Measurements from ENCODE around the gene BHMT2.

Gene BHMT2, protein sequence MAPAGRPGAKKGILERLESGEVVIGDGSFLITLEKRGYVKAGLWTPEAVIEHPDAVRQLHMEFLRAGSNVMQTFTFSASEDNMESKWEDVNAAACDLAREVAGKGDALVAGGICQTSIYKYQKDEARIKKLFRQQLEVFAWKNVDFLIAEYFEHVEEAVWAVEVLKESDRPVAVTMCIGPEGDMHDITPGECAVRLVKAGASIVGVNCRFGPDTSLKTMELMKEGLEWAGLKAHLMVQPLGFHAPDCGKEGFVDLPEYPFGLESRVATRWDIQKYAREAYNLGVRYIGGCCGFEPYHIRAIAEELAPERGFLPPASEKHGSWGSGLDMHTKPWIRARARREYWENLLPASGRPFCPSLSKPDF

DNA sequence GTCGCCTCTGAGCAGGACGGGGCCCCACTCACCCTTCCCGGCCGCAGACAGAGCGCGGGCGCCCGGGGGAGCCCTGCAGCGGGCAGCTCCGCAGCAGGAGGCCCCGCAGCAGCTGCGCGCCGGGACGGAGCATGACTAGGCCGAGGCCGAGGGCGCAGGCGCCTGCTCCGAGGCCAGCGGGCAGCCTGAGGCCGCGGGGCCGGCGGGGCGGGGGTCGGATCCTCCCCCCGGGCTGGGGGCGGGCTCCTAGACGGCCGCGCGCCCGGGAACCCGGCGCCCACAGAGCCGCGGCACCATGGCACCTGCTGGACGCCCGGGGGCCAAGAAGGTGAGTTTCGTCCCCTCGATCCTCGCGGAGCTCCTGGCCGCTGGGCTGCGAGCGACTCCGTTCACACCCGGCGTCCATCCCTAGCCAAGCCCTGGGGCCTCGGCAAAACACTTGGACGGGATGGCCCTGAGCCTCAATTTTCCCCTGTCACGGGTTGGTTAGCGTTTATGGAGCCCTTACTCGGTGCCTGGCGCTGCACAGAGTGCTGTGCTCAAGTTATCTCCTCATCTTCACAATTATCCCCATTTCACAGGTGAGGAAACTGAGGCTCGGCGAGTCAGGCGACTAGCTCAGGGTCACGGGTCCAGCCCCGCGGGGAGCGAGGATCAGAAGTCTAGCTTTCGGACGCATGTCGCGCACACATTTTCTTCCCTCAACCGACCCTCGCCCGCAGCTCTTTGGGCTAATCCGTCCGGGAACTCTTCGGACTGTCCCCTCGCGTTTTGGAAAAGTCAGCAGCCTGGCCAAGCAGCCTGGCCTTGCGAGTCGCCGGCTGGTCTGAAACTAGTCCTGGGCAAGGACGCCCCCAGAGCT, at the start of gene BHMT2, which contains the start of gene DMGDH:
BHMT2 (plus strand) TSS at position 280 of the 862 bp plus-strand sequence; CDS start at position 296, 16 bp downstream.
DMGDH (minus strand) TSS at position 187 of the 862 bp plus-strand sequence; CDS start at position 133, 54 bp downstream.
- TF ChIP-seq, protein P1, sequence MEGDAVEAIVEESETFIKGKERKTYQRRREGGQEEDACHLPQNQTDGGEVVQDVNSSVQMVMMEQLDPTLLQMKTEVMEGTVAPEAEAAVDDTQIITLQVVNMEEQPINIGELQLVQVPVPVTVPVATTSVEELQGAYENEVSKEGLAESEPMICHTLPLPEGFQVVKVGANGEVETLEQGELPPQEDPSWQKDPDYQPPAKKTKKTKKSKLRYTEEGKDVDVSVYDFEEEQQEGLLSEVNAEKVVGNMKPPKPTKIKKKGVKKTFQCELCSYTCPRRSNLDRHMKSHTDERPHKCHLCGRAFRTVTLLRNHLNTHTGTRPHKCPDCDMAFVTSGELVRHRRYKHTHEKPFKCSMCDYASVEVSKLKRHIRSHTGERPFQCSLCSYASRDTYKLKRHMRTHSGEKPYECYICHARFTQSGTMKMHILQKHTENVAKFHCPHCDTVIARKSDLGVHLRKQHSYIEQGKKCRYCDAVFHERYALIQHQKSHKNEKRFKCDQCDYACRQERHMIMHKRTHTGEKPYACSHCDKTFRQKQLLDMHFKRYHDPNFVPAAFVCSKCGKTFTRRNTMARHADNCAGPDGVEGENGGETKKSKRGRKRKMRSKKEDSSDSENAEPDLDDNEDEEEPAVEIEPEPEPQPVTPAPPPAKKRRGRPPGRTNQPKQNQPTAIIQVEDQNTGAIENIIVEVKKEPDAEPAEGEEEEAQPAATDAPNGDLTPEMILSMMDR (conservative IDR thresholded peaks at IDR 0.05; ENCODE audit: control insufficient read depth, insufficient read depth, low read depth, low read length) = no peak
- peak within 1 kb of the TSS; percentile 45 for H3K4me3 ChIP-seq (ENCODE audit: control insufficient read depth, low read depth, low read length)

DNA sequence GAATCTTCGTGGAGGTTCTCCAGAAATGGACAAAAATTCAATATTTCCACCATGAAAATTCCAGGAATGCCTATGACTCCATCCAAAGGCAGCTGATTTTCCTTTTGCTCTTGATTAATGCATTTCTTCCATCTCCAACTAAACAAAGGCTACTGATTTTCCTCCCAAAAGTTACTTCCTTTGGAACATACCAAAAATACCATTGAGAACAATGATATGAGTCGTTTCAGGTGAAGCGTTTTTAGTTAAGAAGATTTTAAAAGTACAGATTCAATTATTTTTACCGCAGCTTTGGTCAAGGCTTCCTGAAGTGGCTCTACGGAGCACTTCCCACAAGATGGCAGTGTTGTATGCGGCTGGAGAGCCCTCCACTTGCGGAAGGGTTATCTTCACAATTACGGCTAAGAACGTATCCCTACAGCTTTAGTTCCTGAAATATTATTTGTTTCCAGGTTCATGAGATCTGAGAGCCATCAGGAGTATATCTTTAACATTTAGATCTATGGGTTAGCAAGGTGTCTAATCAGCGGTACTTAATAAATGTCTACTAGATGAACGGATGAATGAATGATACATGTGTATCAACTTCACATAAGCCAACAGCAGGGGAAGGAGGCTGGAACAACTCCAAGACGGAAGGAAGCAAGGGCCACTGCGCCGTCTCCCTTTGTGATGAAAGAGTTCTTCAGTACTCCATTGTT, 48.6 kb upstream of the BHMT2 start:
- peak; percentile 70 for DNase-seq (ENCODE audit: low read depth)
- TF ChIP-seq, protein P1 (conservative IDR thresholded peaks at IDR 0.05; ENCODE audit: control insufficient read depth, insufficient read depth, low read depth, low read length) = peak; percentile 92
- H3K4me3 ChIP-seq (ENCODE audit: control insufficient read depth, low read depth, low read length) = no peak overlapping the region

More for the DNA sequence above, at the start of gene BHMT2, which contains the start of gene DMGDH:
- DNase-seq (ENCODE audit: low read depth) = peak; percentile 54

DNA sequence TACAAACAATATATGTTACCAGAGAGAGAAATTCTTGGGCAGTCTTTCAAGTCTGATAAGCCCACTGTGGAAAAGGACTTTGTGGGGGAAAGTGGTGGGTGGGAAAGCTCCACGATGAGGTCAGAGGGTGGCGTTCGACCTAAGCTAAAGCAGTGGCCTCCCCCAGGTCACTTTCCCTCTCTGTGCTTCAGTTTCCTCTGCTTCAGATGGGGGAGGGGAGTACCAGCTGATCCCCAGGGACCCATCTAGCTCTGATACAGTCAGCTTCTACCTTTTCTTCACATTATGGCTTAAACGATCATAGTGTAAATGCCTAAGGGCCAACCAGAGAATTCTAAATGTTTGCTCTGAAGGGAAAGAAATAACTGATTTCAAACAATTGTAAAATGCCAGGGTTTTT, 47.8 kb upstream of the BHMT2 start:
- no peak for DNase-seq (ENCODE audit: low read depth)
- TF ChIP-seq, protein P1 (conservative IDR thresholded peaks at IDR 0.05; ENCODE audit: control insufficient read depth, insufficient read depth, low read depth, low read length) = no peak
- H3K4me3 ChIP-seq (ENCODE audit: control insufficient read depth, low read depth, low read length) = no peak overlapping the region

DNA sequence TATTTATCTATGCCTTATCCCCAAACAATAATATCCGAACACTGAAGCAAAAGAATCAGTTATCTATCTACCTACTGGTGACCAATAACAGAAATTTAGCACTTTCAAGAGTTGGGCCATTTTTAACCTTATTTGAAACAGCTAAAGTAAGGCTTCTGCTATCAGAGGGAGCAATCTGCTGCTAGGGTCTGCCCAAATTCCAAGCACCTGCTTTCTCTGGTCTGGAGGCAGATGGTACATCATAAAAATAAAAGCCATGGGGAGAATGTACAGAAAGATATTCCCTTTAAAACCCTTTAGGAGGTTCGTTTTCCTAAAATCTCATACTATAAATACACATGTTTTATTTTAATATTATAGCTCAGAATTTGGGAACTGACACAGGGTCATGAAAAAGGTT, 46.8 kb upstream of the BHMT2 start:
- no peak for DNase-seq (ENCODE audit: low read depth)
- TF ChIP-seq, protein P1 (conservative IDR thresholded peaks at IDR 0.05; ENCODE audit: control insufficient read depth, insufficient read depth, low read depth, low read length) = no peak
- H3K4me3 ChIP-seq (ENCODE audit: control insufficient read depth, low read depth, low read length) = no peak overlapping the region

DNA sequence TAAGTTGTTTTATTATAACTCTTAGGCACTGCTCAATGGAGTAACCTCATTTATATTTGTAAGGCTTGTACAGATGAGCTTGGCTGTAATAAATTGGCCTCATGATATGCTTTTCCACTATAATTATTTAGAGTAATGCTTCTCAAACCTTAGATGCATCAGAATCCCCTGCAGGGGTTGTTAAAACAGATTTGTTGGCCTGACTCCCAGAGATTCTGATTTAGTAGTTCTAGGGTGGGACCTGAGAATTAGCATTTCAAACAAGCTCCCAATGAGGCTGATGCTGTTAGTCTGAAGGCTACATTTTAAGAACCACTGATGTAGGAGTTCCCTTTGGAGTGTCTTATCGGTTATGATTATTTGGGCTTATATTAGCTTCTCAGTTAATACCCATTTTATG, 46.2 kb upstream of the BHMT2 start:
- TF ChIP-seq, protein P1 (conservative IDR thresholded peaks at IDR 0.05; ENCODE audit: control insufficient read depth, insufficient read depth, low read depth, low read length) = no peak
- DNase-seq (ENCODE audit: low read depth) = no peak
- no peak overlapping the region for H3K4me3 ChIP-seq (ENCODE audit: control insufficient read depth, low read depth, low read length)

DNA sequence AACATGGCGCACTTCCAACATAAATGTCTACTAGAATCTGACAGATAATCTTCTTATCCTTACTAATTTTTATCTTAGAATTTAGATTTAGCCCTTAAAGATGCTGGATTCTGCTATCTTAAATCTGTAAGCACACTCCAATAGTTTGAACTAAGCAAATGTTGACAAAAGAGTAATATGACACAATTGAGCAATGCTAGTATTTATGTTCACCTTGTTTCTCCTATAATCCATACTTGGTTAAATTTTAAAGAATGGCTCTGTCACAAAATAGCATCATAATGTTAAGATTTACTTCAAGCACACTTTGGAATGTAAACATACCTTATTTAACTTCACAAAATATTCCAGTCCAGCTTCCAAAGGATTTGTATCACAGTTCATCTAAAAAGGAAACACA, 45.6 kb upstream of the BHMT2 start:
- no peak for DNase-seq (ENCODE audit: low read depth)
- TF ChIP-seq, protein P1 (conservative IDR thresholded peaks at IDR 0.05; ENCODE audit: control insufficient read depth, insufficient read depth, low read depth, low read length) = no peak
- H3K4me3 ChIP-seq (ENCODE audit: control insufficient read depth, low read depth, low read length) = no peak overlapping the region

Measured in fibroblast of mammary gland (primary cell).